SK-N-SH (cell line): ENCODE measurements around the gene USP32. TPM values are rescaled to one million over a fixed set of nuclear protein-coding genes. Genes with fewer than 3 reads are reported as not detected.

Source experiments
- CTCF ChIA-PET: fragments of 300-600, 350-600 bp; formaldehyde crosslinking; extraction: SDS; loops from one replicate; lab custom pipeline; 2021; lab: Yijun Ruan, JAX
- POLR2A ChIA-PET: fragments of 350-600 bp; sonication (Branson Sonifier 250); formaldehyde crosslinking; extraction: SDS; loops from one replicate; lab custom pipeline; 2020; ENCODE audit warnings: antibody characterized with exemption, inconsistent platforms; lab: Yijun Ruan, JAX
- DNase-seq: peaks from one replicate; pipeline ENCODE4 v3.0.0; 2012
- H2AFZ ChIP-seq: fragments of 200-600 bp; sonication (generic); 2 replicates; pipeline ENCODE4 v1.8.1; 2016; ENCODE audit warnings: antibody characterized with exemption, mild to moderate bottlenecking, low read depth
- H3F3A ChIP-seq: fragments of 200-600 bp; sonication (generic); replicated peaks from 2 replicates; pipeline ENCODE3; 2016; ENCODE audit warnings: antibody characterized with exemption, mild to moderate bottlenecking; ENCODE audit not compliant: insufficient read depth
- H3K27ac ChIP-seq, 2 experiments: fragments of 200-500 bp in 1 of 2; fragments of 200-600 bp in 1 of 2; sonication (Bioruptor generic) in 1 of 2; sonication (generic), shearing (Covaris generic) in 1 of 2; 2 replicates each; pipeline versions ENCODE4 v1.5.1 to v1.6.1; 2014 to 2016; ENCODE audit warnings: low read depth in 2 of 2, inconsistent platforms in 1 of 2, low read length in 1 of 2, mild to moderate bottlenecking in 1 of 2, mixed read lengths in 1 of 2
- H3K27me3 ChIP-seq: fragments of 200-600 bp; sonication (generic), shearing (Covaris generic); 2 replicates; pipeline ENCODE4 v1.6.1; 2016; ENCODE audit warnings: mixed run types; ENCODE audit not compliant: insufficient read depth
- H3K36me3 ChIP-seq, 2 experiments: fragments of 200-500 bp in 1 of 2; fragments of 200-600 bp in 1 of 2; sonication (Bioruptor generic) in 1 of 2; sonication (generic) in 1 of 2; replicated peaks in 1 of 2; 2 replicates each; pipeline versions ENCODE3 to v1.5.1; 2014 to 2016; ENCODE audit warnings: low read length in 1 of 2, mild to moderate bottlenecking in 1 of 2; ENCODE audit not compliant: insufficient read depth in 2 of 2, control insufficient read depth in 1 of 2
- H3K4me1 ChIP-seq, 2 experiments: fragments of 200-500 bp in 1 of 2; fragments of 200-600 bp in 1 of 2; sonication (Bioruptor generic) in 1 of 2; sonication (generic), shearing (Covaris generic) in 1 of 2; 2 replicates each; pipeline versions ENCODE4 v1.5.1 to v1.6.1; 2014 to 2016; ENCODE audit warnings: low read depth in 1 of 2, low read length in 1 of 2, mixed run types in 1 of 2; ENCODE audit not compliant: insufficient read depth in 2 of 2, control insufficient read depth in 1 of 2
- H3K4me2 ChIP-seq: fragments of 200-600 bp; sonication (generic), shearing (Covaris generic); 2 replicates; pipeline ENCODE4 v1.6.1; 2017; ENCODE audit warnings: mixed run types
- H3K4me3 ChIP-seq, 2 experiments: fragments of 200-500 bp in 1 of 2; fragments of 200-600 bp in 1 of 2; sonication (Bioruptor generic) in 1 of 2; sonication (generic), shearing (Covaris generic) in 1 of 2; 2 replicates each; pipeline versions ENCODE4 v1.5.1 to v1.8.1; 2014 to 2016; ENCODE audit warnings: low read depth in 2 of 2, inconsistent platforms in 1 of 2, low read length in 1 of 2, mild to moderate bottlenecking in 1 of 2, mixed read lengths in 1 of 2, moderate library complexity in 1 of 2
- H3K79me2 ChIP-seq: fragments of 200-600 bp; sonication (generic); 2 replicates; pipeline ENCODE4 v1.8.1; 2017; ENCODE audit warnings: mild to moderate bottlenecking; ENCODE audit not compliant: insufficient read depth
- H3K9ac ChIP-seq: fragments of 200-600 bp; sonication (generic); 2 replicates; pipeline ENCODE4 v1.6.1; 2017; ENCODE audit warnings: mixed run types
- H3K9me2 ChIP-seq: fragments of 200-600 bp; sonication (generic); 2 replicates; pipeline ENCODE4 v1.6.1; 2017; ENCODE audit warnings: mixed run types
- H3K9me3 ChIP-seq: fragments of 200-600 bp; sonication (generic); 2 replicates; pipeline ENCODE4 v1.6.1; 2017; ENCODE audit warnings: mixed run types, mild to moderate bottlenecking, moderate library complexity
- H4K20me1 ChIP-seq: fragments of 200-600 bp; sonication (generic); 2 replicates; pipeline ENCODE4 v1.6.1; 2017; ENCODE audit warnings: mild to moderate bottlenecking, mixed run types; ENCODE audit not compliant: insufficient read depth
- CHD2 ChIP-seq: fragments of 150-350 bp; IDR thresholded peaks from 2 replicates; pipeline ENCODE4 v1.6.1; 2018; ENCODE audit warnings: low read length; ENCODE audit not compliant: partially characterized antibody
- FOSL2 ChIP-seq: IDR thresholded peaks from 2 replicates; pipeline ENCODE4 v1.4.0; 2012; ENCODE audit warnings: low read depth, mild to moderate bottlenecking, moderate library complexity, borderline replicate concordance
- FOXM1 ChIP-seq: IDR thresholded peaks from 2 replicates; pipeline ENCODE4 v1.4.0; 2012; ENCODE audit warnings: low read depth, mild to moderate bottlenecking
- GATA2 ChIP-seq: sonication (generic); formaldehyde crosslinking; IDR thresholded peaks from 2 replicates; pipeline ENCODE4 v1.5.0; 2020; ENCODE audit warnings: mild to moderate bottlenecking, missing genetic modification reagents
- MXI1 ChIP-seq: IDR thresholded peaks from 2 replicates; pipeline ENCODE4 v1.6.1; 2012; ENCODE audit warnings: mild to moderate bottlenecking, low read depth, low read length, improper control_type of control experiment
- NFIC ChIP-seq: IDR thresholded peaks from 2 replicates; pipeline ENCODE4 v1.4.0; 2012; ENCODE audit warnings: borderline replicate concordance
- NRF1 ChIP-seq: IDR thresholded peaks from 2 replicates; pipeline ENCODE4 v1.6.1; 2012; ENCODE audit warnings: low read depth, mild to moderate bottlenecking, low read length
- RAD21 ChIP-seq: IDR thresholded peaks from 2 replicates; pipeline ENCODE4 v1.6.1; 2012; ENCODE audit warnings: mild to moderate bottlenecking, low read length
- RCOR1 ChIP-seq: fragments of 150-350 bp; IDR thresholded peaks from 2 replicates; pipeline ENCODE4 v1.6.1; 2017; ENCODE audit warnings: antibody characterized with exemption, low read length
- SIN3A ChIP-seq: IDR thresholded peaks from 2 replicates; pipeline ENCODE4 v1.6.1; 2012; ENCODE audit warnings: low read depth, mild to moderate bottlenecking, low read length, moderate library complexity, borderline replicate concordance
- SMC3 ChIP-seq: IDR thresholded peaks from 2 replicates; pipeline ENCODE4 v1.6.1; 2012; ENCODE audit warnings: low read depth, low read length, improper control_type of control experiment
- TAF1 ChIP-seq: IDR thresholded peaks from 2 replicates; pipeline ENCODE4 v1.6.1; 2012; ENCODE audit warnings: low read depth, mild to moderate bottlenecking, low read length, moderate library complexity, borderline replicate concordance
- TCF12 ChIP-seq: IDR thresholded peaks from 2 replicates; pipeline ENCODE4 v1.4.0; 2012
- TEAD4 ChIP-seq: IDR thresholded peaks from 2 replicates; pipeline ENCODE4 v1.4.0; 2012; ENCODE audit warnings: mild to moderate bottlenecking, borderline replicate concordance; ENCODE audit not compliant: insufficient read depth
- YY1 ChIP-seq: IDR thresholded peaks from 2 replicates; pipeline ENCODE4 v1.4.0; 2012; ENCODE audit warnings: low read depth, mild to moderate bottlenecking
- WGBS: methylation state at CpG from one replicate; pipeline ENCODE4 v1.1.6; 2017; ENCODE audit warnings: low lambda C conversion rate; 5-methylcytosine and 5-hydroxymethylcytosine counted together
- polyA plus RNA-seq, 3 experiments: library from polyadenylated mRNA; depleted of rRNA; stranded (reverse); fragments of >200 nt; gene quantifications; 2 replicates each; pipeline ENCODE4 v1.2.3, GENCODE V29; 2012
- TF ChIP-seq, protein P1 (sequence below): IDR thresholded peaks from 2 replicates; pipeline ENCODE4 v1.6.1; 2012; ENCODE audit warnings: mild to moderate bottlenecking, low read depth, low read length, moderate library complexity
- TF ChIP-seq, protein P2 (sequence below): IDR thresholded peaks from 2 replicates; pipeline ENCODE4 v1.4.0; 2012; ENCODE audit warnings: low read depth
- TF ChIP-seq, protein P3 (sequence below): fragments of 200-600 bp; sonication (generic); IDR thresholded peaks from 2 replicates; pipeline ENCODE4 v1.6.1; 2017; ENCODE audit warnings: antibody characterized with exemption, mild to moderate bottlenecking, moderate library complexity
- TF ChIP-seq, protein P4 (sequence below): fragments of 150-350 bp; IDR thresholded peaks from 2 replicates; pipeline ENCODE4 v1.6.1; 2017; ENCODE audit warnings: antibody characterized with exemption, low read length, low read depth, borderline replicate concordance
- TF ChIP-seq, protein P5 (sequence below): IDR thresholded peaks from 2 replicates; pipeline ENCODE4; 2012

The USP32 gene
- polyA plus RNA-seq, 1 of the 3 experiments (the other 2 are of a cell fraction) = 25.6 TPM

DNA sequence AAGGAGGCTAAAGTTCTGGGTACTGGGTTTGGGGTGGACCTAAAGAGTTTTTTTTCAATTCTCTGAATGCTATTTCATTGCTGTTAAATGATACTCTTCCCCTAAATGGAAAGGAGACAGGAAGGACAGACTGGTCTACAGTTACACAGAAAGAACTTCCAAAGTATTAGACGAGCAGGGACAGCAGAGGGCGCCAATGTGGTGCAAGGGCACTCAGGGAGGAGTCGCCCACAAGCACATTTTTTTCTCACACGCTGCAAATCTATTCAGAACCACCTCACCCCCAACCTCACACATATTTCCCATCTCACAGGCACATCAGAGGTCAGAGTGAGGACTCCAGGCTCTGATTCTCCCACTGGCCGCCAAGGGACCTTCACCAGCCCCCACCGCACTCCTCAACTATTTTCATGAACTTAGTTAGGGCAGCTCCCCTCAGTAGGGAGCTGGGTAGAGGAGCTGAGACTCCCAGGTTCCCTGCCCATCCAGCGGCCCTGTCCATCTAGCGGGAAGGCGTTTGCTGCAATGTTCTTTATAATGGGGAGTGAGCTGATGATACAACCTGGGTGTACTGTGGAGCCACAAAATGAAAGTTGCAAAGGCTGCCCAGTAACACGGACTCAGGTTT is 248.9 kb downstream of the USP32 start:
- 30% methylated on average over 10 of the region's 10 CpGs for WGBS
- H3K9me2 ChIP-seq = no peaks in the 10 kb centered on the region
- peak; percentile 74; the same call in 1 of the 2 replicates for TF ChIP-seq SIN3A
- no peak for TF ChIP-seq TCF12
- peak; percentile 75 for TF ChIP-seq MXI1
- peak; percentile 96 for TF ChIP-seq SMC3
- TF ChIP-seq TEAD4 = no peak
- peak; percentile 27; the same call in 1 of the 2 replicates for TF ChIP-seq NRF1
- TF ChIP-seq, protein P1, sequence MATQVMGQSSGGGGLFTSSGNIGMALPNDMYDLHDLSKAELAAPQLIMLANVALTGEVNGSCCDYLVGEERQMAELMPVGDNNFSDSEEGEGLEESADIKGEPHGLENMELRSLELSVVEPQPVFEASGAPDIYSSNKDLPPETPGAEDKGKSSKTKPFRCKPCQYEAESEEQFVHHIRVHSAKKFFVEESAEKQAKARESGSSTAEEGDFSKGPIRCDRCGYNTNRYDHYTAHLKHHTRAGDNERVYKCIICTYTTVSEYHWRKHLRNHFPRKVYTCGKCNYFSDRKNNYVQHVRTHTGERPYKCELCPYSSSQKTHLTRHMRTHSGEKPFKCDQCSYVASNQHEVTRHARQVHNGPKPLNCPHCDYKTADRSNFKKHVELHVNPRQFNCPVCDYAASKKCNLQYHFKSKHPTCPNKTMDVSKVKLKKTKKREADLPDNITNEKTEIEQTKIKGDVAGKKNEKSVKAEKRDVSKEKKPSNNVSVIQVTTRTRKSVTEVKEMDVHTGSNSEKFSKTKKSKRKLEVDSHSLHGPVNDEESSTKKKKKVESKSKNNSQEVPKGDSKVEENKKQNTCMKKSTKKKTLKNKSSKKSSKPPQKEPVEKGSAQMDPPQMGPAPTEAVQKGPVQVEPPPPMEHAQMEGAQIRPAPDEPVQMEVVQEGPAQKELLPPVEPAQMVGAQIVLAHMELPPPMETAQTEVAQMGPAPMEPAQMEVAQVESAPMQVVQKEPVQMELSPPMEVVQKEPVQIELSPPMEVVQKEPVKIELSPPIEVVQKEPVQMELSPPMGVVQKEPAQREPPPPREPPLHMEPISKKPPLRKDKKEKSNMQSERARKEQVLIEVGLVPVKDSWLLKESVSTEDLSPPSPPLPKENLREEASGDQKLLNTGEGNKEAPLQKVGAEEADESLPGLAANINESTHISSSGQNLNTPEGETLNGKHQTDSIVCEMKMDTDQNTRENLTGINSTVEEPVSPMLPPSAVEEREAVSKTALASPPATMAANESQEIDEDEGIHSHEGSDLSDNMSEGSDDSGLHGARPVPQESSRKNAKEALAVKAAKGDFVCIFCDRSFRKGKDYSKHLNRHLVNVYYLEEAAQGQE = peak; percentile 42; the same call in 1 of the 2 replicates
- peak; percentile 16; the same call in 1 of the 2 replicates for TF ChIP-seq TAF1
- TF ChIP-seq, protein P2, sequence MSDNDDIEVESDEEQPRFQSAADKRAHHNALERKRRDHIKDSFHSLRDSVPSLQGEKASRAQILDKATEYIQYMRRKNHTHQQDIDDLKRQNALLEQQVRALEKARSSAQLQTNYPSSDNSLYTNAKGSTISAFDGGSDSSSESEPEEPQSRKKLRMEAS = peak; percentile 51; the same call in 1 of the 2 replicates
- TF ChIP-seq, protein P3, sequence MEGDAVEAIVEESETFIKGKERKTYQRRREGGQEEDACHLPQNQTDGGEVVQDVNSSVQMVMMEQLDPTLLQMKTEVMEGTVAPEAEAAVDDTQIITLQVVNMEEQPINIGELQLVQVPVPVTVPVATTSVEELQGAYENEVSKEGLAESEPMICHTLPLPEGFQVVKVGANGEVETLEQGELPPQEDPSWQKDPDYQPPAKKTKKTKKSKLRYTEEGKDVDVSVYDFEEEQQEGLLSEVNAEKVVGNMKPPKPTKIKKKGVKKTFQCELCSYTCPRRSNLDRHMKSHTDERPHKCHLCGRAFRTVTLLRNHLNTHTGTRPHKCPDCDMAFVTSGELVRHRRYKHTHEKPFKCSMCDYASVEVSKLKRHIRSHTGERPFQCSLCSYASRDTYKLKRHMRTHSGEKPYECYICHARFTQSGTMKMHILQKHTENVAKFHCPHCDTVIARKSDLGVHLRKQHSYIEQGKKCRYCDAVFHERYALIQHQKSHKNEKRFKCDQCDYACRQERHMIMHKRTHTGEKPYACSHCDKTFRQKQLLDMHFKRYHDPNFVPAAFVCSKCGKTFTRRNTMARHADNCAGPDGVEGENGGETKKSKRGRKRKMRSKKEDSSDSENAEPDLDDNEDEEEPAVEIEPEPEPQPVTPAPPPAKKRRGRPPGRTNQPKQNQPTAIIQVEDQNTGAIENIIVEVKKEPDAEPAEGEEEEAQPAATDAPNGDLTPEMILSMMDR = peak; percentile 99
- peak; percentile 48 for TF ChIP-seq CHD2
- TF ChIP-seq, protein P4, sequence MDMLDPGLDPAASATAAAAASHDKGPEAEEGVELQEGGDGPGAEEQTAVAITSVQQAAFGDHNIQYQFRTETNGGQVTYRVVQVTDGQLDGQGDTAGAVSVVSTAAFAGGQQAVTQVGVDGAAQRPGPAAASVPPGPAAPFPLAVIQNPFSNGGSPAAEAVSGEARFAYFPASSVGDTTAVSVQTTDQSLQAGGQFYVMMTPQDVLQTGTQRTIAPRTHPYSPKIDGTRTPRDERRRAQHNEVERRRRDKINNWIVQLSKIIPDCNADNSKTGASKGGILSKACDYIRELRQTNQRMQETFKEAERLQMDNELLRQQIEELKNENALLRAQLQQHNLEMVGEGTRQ = no peak
- no peak for TF ChIP-seq FOSL2
- TF ChIP-seq RAD21 = peak; percentile 94
- no peak for TF ChIP-seq YY1
- TF ChIP-seq NFIC = no peak
- no peak for TF ChIP-seq FOXM1
- no peak for TF ChIP-seq GATA2 (CRISPR knock-in tag)
- 0 out of 2 replicates have a peak, but pooled peaks have one; percentile 54 for TF ChIP-seq RCOR1
- TF ChIP-seq, protein P5, sequence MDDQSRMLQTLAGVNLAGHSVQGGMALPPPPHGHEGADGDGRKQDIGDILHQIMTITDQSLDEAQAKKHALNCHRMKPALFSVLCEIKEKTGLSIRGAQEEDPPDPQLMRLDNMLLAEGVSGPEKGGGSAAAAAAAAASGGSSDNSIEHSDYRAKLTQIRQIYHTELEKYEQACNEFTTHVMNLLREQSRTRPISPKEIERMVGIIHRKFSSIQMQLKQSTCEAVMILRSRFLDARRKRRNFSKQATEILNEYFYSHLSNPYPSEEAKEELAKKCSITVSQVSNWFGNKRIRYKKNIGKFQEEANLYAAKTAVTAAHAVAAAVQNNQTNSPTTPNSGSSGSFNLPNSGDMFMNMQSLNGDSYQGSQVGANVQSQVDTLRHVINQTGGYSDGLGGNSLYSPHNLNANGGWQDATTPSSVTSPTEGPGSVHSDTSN = no peak
- H3K9me3 ChIP-seq = no peaks in the 10 kb centered on the region
- peak; percentile 84 for DNase-seq
- ChIA-PET POLR2A (no interaction called here), CTCF (interaction anchor here (0.5 to 4.1 kb wide), 42 partner anchors 9 to 1343 kb away, joined by 3 to 32 read pairs (median 4); partner anchors contain the start of gene USP32)
- H3K4me1 ChIP-seq = peaks cover 9 to 13% of the 10 kb centered on the region in 2 experiments; a peak in 3 of 4 replicates
- no peaks in the 10 kb centered on the region for H3K79me2 ChIP-seq
- peak overlapping the region; percentile 98 for H2AFZ ChIP-seq
- no peaks in the 10 kb centered on the region for H4K20me1 ChIP-seq
- no peaks in the 10 kb centered on the region for H3K36me3 ChIP-seq
- peak overlapping the region; percentile 35 to 57; a peak in 3 of 4 replicates for H3K4me3 ChIP-seq
- peak overlapping the region in 1 of 2 experiments; percentile 83; a peak in 2 of 4 replicates for H3K27ac ChIP-seq
- H3K4me2 ChIP-seq = peak overlapping the region; percentile 81
- H3F3A ChIP-seq = peaks cover 9% of the 10 kb centered on the region
- H3K9ac ChIP-seq = peak overlapping the region; percentile 68
- H3K27me3 ChIP-seq = no peaks in the 10 kb centered on the region
